Renal pelvis (tissue), 4 donors: Measurements from ENCODE around the gene BCAS3. TPM values are rescaled to one million over a fixed set of nuclear protein-coding genes. Genes with fewer than 3 reads are reported as not detected.
"Not testable (repeated sequence)": the region's sequence is repeated elsewhere in the genome, so short reads cannot be mapped to it uniquely, and the experiment has no call there.

Source experiments
- DNase-seq: peaks from one replicate; pipeline ENCODE4 v3.0.0-alpha.2; 2013
- polyA plus RNA-seq, 3 donors: library from polyadenylated mRNA; unstranded; fragments of 120-200 nt; gene quantifications; one replicate each; pipeline ENCODE4 v1.2.1, GENCODE V29; 2013; ENCODE audit not compliant: insufficient read length in 3 of 3

The BCAS3 gene
- polyA plus RNA-seq, 3 donors = 30.1 to 34.5 (median 32.6) TPM

DNA sequence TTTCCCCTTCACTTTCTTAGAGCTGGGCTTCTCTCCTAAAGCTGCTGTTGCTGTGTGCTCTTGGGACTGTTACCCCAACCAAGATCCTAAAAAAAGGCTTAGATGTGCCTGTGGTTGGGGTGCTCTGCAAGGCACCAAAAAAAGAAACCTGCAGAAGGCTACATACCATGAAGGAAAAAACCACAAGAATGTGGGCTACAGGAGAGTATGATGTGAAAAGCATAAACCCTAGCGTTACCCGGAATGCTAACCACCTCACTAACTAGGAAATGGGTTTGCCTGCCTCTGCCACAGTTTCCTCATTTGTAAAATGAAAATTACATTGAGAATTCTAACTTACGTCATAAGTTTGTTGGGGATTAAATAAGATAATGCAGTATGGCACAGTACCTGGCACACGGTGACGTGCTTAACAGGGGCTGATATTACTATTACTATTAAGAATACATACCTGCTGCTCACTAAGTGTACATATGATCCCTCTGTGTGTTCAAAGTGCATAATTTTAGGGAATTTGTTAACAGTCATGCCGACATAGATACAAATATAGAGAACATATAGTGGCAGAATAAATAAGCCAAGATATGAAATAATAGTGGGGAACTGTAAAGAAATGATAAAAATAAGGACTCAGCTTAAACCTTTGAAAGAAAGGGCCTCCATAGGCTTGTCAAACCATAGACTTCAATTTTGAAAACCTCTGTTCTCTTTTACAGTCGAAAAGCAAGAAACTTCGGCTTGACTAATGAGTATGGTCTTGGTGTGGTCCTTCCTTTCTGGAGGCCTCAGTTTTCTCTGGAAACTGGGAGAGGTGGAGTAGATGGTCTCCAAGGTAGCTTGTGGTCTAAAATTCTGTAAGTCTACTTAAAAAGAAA is 544.2 kb downstream of the BCAS3 start:
- no peak for DNase-seq

DNA sequence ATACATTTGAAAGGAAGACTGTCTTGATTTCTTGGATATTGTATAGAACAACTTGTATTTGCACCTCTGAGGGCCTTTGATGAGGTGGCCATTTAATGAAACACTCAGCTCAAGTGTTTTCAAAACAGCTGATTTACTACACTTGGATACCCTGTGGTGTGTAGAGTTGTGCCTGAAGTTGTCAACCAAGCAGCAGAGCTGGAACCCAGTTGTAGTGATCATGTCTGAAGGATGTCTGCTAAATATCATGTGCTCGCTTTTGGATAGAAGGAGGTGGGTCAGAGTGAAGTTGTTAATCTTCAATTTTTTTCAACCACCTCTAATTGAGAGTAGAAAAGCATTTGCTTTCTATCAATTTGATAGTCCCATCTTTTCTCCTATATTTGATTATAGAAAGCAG is 546.1 kb downstream of the BCAS3 start:
- no peak for DNase-seq

DNA sequence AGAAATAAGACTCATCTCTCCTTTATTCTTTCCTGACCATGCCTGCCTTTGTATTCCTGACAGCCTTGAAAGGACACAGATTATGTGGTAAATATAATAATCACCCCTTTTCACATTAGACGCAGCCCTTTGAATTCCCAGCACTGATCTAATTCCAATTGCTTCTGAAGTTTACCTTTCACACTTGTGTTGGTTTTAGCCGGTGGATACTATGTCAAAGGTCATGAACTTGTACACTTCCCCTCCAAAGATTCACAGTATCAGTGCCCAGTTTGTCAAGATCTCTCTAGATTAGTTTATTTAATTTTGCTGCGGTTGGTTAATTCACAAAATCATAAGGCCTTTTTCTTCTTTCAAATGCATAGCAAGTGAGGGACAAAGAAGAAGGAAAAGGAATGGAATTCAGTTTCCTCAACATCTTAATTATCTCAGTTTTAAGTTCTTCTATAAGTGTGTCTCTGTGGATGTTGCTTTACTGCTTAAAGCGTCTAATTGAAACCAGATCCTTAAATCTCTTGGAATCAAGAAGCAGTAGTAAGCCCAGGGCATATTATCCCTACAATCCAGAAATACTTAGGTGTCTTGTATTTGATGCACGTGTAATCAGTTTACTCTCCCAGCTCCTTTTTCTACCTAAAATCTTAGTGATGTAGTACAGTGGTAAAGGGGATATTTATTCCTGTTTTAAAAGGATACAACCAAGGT is 547.7 kb downstream of the BCAS3 start:
- no peak for DNase-seq

DNA sequence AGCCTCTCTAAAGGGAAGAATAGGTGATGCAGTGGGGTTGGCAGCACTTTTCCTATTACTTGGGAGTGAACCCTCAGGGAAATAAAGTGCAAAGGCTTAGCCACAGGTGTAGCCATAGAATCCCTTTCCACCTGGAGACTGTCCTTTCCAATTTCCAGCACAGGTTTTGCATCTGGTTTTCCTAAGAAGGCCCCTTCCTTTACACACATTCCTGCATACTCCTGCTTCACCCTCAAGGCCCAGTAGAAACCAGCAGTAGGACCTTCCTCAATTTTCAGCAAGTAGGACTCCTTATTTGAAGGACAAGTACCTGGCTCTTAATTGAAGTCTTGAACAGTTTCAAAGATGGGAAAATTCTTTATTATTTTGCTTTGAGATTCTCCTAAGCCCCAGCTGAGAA is 550.2 kb downstream of the BCAS3 start:
- DNase-seq = no peak

DNA sequence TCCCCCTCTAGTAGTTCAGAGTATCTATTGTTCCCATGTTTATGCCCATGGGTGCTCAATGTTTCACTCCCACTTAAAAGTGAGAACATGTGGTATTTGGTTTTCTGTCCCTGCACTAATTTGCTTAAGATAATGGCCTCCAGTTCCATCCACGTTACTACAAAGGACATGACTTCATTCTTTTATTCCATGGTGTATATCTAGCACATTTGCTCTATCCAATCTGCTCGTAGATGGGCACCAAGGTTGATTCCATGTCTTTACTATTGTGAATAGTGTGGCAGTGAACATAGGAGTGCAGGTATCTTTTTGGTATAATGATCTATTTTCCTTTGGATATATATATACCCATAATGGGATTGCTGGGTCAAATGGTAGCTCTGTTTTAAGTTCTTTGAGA is 552.8 kb downstream of the BCAS3 start:
- DNase-seq = no peak

DNA sequence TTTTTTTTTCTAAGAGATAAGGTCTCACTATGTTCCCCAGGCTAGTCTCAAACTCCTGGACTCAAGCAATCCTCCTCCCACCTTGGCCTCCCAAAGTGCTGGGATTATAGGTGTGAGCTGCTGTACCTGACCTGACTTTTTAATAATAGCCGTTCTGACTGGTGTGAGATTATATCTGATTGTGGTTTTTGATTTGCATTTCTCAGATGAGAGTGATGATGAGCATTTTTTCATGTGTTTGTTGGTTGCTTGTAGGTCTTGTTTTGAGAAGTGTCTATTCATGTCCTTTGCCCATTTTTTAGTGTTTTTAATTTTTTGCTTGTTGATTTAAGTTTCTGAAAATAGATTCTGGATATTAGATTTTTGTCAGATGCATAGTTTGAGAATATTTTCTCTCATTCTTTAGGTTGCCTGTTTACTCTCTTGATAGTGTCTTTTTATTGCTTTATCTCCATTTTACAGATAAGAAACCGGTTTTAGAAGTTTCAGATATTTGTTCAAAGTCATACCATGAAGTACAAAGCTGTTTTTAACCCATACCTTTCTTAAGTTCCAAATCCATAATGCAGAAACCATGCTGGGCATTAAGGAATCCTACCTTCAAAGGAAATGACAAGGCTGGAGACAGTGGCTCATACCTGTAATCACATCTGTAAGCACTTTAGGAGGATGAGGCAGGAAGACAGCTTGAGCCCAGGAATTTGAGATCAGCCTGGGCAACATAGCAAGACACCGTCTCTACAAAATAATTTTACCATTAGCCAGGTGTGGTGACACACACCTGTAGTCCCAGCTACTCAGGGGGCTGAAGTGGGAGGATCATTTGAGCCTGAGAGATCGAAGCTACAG is 553.5 kb downstream of the BCAS3 start:
- no peak for DNase-seq

DNA sequence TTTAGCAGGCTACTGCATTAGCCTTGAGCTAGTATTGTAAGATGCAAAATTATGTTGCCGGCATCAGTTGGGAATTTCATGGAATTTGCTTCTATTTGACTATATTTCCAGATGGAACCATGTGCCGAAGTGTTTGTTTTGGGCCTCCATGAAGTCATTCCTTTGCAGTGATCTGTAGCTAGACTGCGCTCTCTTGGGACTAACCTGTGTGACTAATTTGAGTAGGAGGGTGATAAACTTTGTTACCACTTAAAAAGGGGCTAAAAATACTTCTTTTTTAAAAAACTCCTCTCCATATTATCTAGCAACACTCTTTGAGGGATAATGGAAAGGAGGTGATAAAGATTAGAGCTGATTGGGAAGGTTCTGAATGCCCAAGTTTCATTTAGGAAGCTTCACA is 555.2 kb downstream of the BCAS3 start:
- no peak for DNase-seq

DNA sequence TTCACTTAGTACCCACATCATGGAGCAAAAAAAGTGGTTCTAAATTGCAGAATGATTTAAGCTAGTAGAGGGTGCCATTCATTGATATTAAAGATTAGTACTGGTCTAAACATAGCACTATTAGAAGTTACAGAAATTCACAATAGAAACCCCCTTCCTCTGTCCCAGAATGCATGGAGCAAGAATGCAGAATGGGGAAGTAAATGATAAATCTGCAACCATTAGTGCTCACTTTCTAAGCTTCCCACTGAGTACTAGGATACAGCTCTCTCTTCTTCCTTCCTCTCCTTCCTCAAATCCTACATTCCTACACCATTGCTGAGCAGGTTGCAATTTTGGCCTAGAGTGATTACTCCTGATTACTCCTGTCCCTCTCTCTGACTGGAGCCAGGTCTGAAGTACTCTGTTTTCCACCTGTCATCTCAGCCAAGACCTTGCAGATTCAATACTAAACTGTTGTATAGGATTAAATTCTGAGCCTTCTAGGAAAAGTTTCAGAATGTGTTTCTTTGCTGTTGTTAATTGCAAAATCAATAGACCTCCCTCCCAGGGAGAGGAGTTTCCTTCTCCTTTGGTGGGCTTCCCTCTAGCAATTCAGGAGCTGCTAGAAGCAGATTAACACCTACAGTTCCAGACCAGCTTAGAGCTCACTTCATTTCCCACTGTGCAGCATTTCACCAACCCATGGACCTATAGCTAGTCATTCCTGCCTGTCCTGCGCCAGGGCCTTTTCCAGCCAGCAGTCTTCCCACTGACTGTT is 556.5 kb downstream of the BCAS3 start:
- DNase-seq = no peak

DNA sequence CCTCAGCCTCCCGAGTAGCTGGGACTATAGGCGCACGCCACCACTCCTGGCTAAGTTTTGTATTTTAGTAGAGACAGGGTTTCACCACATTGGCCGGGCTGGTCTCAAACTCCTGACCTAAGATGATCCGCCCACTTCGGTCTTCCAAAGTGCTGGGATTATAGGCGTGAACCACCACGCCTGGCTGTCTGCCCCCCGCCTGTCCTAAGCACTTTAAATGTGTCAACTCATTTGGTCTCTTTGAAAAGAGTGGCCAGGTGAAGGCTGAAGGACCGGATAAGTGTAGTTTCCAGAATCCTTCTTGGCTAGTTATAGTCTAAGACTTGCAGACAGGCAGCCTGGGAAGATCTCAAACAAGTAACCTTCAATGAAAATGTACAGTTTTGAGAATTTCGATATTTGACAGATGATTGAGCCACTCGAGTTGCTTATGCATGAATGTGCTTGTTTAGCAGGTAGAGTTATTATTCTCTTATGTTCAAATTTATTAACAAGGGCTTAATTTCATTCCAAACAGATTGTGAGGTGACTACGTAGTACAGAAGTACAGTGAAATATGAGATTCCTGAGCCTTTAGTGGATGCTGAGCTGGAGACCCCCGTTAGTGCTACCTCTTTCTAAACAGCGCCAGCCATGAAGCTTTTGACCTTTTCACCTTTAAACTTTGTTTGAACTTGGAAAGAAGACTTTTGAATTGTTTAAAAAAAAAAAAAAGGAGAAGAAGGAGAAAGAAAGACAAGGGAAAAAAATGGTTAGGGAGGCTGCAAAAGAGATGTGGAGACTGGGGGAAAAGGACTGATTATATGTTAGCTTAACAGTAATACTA is 557.6 kb downstream of the BCAS3 start:
- DNase-seq = peak; percentile 56

DNA sequence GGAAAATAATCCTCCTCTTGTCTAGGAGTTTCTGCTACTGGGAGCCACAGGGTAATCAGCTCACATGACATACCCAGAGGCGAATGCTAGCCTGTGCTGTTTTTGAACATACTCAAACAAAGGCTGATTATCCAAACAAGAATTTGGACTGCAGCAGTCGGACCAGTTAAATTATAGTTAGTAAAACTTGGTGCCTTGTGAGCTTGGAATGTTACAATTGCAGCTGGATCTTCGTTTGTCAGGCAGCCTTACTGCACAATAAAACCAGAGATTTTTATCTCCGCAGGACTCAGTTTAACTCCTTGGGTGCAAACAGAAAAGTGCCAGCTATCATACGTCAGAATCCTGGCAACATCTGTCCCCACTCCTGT is 558.2 kb downstream of the BCAS3 start:
- peak; percentile 42 for DNase-seq

DNA sequence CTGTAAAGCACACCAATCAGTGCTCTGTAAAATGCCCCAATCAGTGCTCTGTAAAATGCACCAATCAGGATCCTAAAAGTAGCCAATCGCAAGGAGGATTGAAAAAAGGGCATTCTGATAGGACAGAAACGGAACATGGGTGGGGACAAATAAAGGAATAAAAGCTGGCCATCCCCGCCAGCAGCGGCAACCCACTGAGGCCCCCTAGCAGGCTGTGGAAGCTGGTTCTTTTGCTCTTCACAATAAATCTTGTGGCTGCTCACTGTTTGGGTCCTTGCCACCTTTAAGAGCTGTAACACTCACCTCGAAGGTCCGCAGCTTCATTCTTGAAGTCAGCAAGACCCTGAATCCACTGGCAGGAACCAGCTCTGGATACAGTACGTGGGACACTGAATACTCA is 559.6 kb downstream of the BCAS3 start:
- DNase-seq = no peak

DNA sequence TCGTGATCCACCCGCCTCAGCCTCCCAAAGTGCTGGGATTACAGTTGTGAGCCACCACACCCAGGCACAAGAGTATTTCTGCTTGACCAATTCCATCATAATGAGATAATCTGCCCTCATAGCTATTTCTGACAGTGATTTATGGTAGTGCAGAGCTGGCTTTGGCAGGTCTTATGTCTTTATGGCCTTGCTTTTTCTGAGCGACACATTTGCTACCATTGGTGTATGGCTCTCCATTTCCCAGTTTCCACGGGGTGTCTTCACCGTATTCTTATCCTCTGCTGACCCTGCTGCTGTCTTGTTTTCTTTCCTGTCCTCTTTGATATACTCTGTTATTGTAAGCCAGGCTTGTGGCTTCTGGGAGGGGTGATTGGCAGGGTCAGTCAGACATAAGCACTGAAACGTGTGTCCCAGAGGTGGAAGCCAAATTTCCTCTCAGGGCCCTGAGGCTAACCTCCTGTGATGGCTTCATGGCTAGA is 560.8 kb downstream of the BCAS3 start:
- DNase-seq = no peak

DNA sequence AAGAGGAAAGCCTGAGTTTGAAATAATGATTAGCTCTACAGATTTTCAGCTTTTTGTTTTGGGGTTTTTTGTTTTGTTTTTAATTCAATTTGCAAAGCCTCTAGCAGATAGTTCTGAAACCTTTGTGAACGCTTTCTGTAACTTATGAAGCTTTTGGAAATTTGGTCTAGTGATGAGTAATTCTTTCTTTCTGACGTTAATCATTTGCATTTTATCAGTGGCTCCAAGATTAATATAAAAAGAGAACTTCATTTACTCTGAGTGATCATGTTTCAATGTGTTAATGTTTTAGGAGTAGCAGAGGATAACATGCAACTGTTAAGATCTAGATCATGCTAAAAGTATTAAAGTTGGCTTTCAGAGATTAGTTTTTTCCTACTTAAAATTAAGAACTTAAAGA is 561.7 kb downstream of the BCAS3 start:
- DNase-seq = no peak

DNA sequence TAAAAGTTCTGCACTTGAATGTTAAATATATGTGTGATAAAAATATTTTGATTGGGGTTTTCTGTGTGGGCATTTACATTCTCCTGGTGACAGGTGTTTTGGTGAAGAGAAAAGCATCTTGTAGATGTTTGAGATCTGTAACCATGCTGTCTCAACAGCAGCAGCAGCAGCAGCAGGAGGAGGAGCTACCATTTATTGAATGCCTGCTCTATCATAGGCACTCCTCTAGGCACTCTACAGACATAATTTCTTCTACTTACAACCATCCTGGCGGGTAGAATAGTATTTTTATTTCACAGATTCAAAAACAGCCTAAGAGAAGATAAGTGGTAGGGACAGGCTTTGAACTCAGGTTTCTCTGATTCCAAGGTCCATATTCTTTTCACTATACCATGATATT is 562.3 kb downstream of the BCAS3 start:
- no peak for DNase-seq

DNA sequence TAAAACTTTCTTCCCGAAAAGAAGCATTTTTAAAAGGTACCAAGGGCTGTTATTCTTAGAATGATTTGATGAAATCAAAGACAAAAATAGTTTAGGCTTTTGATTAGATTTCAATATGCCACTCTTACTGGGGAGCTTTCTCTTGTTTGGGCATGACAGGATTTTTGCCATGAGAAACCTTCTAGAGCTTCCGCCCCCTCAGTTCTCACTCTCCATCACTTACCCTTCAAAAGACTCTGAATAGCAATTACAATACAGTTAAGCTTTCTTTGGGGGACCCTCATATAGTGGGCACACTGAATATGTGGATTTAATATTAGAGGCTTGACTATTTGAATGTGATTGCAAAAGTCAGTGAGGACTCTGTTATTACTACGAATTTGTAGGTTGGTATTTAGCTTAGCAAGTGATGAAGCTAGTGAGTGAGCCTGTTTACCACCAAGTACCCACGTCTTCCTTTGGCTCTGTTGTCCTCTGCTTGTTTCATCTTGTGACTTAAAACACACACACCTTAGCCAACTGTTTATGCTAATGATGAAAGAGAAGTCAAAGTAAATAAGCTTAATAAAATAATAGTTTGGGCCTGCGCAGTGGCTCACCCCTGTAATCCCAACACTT is 563.3 kb downstream of the BCAS3 start:
- no peak for DNase-seq

DNA sequence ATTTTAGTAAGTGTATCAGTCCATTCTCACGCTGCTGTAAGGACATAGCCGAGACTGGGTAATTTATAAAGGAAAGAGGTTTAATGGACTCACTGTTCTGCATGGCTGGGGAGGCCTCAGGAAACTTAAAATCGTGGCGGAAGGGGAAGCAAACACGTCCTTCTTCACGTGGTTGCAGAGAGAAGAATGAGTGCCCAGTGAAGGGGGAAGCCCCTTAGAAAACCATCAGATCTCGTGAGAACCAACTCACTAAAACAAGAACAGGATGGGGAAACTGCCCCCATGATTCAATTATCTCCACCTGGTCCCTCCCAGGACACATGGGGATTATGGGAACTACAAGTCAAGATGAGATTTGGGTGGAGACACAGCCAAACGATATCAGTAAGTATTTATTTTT is 567.3 kb downstream of the BCAS3 start:
- not testable (repeated sequence) for DNase-seq

DNA sequence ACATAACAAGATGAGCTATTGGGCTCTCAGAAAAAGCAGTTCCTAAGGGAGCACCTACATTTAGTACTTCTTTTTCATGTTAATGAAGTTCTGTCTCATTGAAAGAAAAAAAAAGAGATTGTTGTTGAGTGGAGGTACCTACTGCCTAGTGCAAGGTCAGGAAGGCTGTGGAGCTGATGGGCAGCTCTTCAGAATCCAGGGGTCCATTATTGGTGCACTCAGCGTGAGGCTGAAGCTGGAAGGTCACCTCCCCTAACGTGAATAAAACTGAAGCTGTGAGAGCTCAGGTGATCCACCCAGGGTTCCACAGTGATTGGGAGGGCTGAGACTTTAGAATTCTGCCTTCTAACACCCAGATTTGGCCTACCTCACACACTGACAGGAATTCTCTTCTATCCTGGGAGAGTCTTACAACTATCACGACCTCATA is 568.1 kb downstream of the BCAS3 start:
- no peak for DNase-seq

DNA sequence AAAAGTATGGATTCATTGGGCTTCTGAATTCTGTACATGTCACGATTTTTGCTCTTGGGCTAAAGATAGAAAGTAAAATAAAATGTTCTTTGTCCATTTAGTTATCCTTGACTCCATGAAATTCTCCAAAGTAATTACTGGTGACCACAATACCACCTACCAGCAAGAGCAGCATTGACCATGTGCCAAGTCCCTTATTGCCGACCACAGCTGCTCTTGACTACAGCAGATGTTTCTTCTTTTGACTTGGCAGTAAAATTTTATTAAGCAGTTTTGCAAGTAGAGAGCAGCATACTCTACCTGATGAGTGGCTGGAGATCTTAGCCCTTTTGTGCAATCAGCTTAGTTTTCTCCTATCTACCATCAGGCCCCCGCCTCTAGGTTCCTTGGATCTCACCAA is 569.8 kb downstream of the BCAS3 start:
- DNase-seq = peak; percentile 57

DNA sequence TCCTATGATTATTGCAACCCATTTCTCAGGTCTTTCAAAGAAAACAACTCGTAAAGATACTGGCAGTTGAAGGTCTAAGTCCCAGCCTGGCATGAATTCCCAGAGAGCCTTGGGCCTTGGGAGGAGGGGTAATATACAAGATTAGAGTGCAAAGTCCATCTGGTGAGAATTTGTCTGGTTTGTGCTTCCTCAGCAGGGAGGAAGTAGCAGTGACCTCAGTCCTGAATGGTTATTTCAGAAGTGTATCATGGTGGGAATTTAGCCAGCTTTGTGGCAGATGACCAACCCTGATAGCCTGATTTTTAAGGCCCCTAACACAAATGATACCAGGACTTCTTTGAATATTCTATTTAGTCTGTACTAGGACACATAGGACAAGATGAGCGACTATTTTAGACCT is 570.7 kb downstream of the BCAS3 start:
- no peak for DNase-seq

DNA sequence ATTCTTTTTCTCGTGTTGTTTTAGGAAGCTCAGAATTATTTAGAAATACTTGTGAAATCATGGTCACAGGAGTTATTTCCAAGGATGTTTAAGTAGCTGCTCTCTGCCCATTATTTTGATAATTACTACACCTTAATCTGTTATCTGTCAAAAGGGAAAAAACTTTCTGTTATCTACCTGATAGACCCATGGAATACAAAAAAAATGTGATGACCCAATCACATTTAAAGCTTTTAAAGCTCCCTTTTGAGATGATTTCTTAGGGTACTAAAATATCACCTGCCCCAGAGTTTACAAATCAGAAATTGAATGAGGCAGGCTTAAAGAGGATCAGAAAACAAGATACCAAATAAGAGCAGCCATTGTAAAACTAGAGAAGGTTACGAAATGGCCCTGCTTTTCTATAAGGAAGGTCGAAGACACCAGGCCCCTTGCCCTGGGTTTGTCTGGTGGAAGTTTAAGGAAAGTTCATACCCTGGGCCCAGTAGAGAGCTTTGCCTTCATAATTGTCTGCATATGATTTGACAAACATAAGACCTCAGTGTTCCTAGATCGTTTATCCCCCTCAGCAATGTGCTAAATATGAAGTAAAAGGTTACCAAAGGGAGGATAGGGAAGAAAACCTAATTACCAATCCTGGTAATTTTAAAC is 572.1 kb downstream of the BCAS3 start:
- DNase-seq = no peak
